Hindlimb muscle (tissue), 1 donor: ENCODE data around the gene PTPRG. TPM values are rescaled to one million over a fixed set of nuclear protein-coding genes. Genes with fewer than 3 reads are reported as not detected.
A peak's percentile ranks its signal among the peaks of the same experiment; 100 is the strongest.
"Not testable (repeated sequence)": the region's sequence is repeated elsewhere in the genome, so short reads cannot be mapped to it uniquely, and the experiment has no call there.

Experiments
- DNase-seq: peaks from one replicate; pipeline ENCODE4 v3.0.0-alpha.2; 2013
- polyA plus RNA-seq: library from polyadenylated mRNA; unstranded; fragments of 120-200 nt; gene quantifications from one replicate; pipeline ENCODE4 v1.2.1, GENCODE V29; 2013; ENCODE audit not compliant: insufficient read length

PTPRG gene
- 29.4 TPM for polyA plus RNA-seq

DNA sequence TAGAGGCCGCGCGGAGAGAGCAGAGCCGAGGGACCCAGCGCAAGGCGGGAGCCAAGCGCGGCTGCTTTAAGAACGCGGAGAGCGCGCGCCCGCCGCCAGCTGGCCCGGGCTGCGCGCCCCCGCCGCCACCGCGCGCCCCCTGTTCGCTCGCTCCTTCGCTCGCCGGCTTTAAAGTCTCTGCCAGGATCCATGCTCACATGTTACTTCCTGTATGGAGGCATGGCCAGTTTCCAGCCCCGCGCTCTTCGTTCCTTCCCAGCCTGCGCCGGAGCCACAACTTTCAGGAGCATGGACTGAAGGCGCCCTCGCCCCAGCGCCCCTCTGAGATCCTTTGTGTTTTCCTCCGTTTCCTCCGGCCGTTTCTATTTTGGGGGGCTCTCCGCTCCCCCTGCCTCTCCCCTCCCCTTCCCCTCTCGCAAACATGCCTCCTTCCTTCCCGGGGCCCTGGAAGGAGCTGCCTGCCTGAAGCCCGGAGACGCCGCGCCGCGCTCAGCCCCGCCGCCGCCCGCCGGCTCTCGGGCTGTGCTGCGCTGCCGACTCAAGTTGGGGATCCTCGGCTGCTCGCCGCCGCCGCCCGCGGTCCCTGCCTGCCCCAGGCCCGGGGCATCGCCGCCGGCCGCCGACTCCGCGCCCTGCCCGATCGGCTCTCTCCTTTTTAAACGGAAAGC lies at the start of gene PTPRG:
PTPRG (plus strand) TSS at position 198 of the 668 bp plus-strand sequence. CDS start 717 bp downstream, outside the sequence.
- peak; percentile 97 for DNase-seq

DNA sequence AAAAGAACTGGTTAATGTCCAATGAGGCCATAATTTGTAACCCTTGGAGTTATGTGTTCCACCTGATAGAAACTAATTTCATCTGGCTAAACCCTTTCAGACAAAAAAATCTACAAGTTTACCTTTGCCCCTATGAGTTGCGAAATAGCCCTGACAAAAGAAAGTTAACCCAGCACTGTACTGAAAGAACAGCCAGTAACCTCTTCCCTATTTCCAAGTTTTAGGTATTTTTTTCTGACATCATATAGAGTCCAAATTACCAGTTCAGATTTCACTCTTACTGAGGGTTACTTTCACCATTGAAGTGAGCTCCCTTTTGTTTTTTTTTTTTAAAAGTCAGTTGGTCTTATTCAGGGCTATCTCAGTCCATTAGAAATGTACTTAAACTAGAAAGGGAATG lies 42.8 kb upstream of the PTPRG start:
- no peak for DNase-seq

DNA sequence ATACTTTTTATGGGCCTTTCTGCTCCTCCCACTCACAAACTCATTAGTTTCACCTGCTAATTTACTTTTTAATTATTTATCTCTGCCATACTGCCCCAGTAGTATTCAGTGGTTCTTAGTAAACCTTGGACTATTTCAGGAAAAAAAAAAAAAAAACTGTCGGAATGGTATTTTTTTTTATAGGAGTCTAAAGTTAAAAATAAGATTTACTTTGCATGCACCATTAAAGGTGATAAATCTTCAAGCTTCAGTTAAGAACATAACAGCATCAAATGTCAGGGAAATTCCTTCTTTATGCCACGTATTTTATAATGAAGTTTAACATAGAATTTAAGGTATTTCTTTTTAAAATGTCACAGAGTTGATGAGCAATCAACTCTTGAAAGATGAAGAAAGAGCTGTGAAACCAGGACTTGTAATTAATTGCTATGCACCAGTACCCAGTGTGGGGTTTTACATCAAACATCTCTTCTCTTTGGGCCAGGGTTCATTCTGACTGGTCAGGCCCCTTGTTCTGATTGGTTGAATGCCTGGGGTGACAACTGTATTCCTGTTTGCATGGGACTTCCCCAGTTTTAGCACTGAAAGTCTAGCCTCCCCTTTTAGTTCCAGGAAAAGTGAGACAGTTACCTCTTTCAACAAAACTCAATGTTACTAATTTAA lies 40.3 kb upstream of the PTPRG start:
- DNase-seq = no peak

DNA sequence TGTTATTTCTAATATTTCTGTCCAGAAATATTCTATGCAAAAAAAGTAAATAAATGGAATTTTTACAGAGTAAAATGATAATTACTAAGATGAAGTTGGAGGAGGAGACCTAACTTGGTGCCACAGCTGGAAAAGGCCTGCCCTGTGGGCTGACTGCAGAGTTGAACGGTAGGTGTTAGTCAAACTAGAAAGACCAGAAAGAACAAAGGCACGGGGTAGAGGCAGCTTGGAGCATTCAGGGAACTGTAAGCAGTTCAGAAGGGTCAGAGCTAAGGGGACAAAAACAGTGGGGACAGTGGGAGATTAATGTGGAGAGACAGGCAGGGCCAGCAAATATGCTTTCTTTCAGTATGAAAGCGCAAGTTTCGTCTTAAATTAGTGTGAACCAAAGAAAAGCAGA lies 39.3 kb upstream of the PTPRG start:
- DNase-seq = no peak

DNA sequence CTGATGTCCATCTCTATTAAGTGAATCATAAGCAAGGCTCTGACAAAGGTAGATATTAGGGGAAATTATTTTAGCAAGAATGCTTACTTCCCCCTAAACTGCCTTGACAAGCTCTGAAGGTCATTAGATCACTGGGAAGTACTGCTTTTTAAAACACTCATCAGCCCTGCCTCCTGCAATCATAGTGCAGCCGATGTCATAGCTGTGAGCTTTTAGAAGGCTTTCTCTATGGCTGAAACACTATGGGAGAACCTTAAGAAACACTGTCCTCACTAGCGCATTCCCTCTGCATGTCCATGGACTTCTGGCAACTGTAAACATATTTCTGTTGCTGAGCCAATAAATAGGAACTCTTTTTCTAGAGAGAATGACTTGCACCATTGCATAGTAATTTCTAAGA lies 38.7 kb upstream of the PTPRG start:
- no peak for DNase-seq

DNA sequence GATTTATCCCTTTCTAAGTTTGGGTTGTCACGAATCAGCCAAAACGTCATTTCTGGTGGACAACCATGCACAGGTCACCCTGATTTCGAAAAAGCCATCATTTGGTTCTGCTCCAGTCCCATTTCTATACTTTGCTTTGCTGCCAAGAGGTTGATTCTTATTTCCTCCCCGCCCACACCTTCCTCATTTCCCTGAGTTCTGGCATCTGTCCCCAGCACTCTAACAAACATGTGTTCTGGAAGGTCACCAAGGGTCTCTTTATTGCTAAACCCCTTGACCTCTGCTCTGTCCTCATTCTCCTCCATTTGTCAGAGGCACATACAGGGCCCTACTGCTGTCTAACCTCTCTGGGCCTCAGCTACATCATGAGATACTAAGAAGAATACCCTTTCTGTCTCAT lies 36.4 kb upstream of the PTPRG start:
- DNase-seq = no peak

DNA sequence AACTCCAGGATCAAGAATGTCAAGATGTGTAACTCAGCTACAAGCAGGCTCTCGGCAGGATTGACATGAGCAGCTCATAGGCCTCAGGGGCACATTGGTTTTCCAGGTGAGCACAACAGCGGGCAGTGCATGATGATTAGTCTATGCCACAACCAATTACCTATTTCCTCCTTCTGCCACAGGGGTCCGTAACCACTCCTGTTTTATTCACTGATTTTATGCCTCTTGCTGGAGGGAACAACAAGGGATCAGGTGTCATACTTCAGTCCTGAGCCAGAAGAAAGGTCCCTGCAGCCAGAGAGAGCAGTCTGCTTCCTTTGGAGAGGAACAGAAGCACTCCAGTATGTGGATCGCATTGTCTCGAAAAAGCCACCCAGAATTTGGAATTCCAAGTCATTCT lies 35.1 kb upstream of the PTPRG start:
- no peak for DNase-seq

DNA sequence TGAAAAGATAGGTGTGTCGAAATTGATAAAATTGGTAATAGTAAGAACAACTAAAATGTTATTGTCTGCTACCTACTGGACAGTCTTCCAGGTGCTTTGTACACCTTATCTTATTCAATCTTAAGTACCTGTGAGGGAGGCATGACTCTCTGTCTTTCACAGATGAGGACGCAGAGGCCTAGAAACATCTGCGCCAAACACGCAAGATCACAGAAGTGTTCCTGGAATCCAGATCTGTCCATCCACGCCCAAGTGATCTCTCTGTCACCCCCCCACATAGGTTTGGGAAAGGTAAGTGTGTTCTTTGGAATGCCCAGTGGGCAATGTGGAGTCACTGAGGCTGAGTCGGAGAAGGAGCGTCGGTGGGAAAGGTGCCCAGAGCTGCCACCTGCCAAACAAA lies 34.4 kb upstream of the PTPRG start:
- DNase-seq = no peak

DNA sequence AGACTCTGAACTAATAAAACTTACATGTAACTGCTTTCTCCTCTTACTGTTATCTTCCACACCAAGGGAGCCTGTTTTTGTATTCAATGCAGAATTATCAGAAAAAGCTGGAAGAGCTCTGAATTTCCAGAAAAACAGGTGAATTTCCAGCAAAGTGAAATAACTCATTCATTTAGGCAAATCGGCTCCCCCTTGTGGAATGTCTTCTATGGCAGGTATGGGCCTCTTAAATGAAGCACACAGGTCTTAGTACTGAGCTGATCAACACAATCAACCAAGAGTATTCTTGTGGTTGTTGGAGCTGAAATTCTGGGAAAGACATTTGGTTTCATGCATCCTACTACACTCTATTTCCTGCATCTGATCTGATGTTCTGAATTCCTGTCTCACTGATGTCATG lies 31.0 kb upstream of the PTPRG start:
- DNase-seq = no peak

DNA sequence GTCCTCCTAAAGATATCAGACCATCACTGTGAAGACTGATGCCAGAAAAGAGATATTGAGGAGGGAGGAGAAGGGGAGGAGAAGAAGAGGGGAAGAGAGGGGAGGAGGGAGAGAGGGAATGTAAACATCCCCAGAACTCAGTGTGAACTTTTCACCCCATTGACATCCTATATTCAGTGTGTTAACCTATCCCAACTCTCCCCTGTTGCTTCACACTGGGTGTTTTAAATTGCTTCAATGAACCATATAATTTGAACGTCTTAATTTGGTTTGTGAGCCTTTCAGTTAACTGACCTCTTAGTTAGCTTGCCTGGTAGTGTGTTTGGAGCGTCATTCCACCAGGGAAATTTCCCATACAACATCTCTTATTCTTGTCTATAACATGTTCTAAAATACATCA lies 29.8 kb upstream of the PTPRG start:
- DNase-seq = no peak

DNA sequence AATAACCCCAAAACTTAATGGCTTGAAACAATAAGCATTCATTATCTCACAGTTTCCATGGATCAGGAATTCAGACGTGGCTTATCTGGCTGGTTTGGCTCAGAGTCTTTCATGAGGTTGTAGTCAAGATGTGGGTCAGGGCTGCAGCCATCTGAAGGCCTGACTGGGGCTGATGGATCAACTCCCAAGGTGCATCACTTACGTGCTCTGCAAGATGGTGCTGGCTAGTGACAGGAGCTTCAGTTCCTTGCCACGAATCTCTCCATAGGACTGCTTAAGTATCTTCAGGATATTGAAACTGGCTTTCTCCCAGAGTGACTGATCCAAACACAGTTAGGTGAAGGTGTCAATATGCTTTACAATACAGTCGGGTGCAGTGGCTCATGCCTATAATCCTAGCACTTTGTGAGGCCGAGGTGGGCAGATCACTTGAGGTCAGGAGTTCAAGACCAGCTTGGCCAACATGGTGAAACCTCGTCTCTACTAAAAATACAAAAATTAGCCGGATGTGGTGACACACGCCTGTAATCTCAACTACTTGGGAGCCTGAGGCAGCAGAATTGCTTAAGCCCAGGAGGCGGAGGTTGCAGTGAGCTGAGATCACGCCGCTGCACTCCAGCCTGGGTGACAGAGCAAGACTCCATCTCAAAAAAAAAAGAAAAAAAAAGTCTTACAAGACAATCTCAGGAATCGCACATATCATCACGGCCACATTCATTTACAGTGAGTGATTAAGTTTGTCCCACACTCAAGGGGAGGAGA lies 28.5 kb upstream of the PTPRG start:
- DNase-seq = no peak

DNA sequence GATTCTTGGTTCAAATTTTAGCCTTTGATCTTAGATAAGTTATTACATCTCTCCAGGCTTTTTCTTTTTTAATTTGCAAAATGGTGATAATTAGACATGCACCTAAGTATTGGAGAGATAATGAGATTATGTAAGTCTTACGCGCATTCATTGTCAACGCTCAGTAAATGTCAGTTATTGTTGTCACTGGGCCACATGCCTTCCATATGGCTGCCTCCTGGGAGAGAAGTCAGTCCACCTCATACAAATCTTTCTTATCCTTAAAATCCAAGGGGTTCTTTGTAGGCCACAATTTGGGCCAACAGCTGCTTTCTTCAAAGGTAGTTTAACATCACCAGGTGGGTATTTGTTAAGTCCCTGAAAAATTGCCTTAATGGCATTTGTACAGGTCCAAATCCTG lies 25.5 kb upstream of the PTPRG start:
- no peak for DNase-seq

DNA sequence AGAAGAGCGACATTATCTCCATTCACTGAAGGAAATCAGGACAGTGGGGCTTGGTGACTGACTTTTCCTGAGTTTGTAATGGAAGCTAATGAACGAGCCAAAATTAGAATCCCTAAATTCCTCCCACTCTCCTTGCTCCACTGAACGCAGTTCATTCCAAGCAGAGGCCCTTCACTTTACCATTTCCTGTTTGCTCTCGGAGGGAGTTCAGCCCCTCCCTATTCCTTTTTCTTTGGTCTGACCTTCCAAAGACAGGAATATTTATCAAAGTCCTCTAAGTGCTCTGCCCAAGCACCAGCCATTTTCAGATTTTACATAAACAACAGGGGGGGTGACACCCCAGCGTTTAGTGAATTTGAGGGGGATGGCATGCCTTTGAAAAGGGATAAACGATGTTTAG lies 24.0 kb upstream of the PTPRG start:
- no peak for DNase-seq

DNA sequence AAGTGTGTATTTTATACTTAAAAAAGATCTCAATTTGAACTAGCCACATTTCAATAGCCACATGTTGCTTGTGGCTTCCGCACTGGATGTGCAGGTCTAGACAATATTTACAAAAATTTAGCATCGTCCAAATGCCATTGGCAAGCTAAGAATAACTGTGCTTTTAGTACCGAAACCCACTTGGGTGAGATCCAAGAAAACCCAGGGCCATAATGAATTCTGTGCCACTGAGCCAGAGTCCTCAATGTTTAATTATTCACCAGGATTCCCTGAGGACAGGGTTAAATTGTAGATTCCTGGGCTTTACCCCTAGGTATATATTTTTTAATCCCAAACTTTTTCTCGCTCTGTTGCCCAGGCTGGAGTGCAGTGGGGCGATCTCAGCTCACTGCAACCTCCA lies 22.9 kb upstream of the PTPRG start:
- DNase-seq = no peak

DNA sequence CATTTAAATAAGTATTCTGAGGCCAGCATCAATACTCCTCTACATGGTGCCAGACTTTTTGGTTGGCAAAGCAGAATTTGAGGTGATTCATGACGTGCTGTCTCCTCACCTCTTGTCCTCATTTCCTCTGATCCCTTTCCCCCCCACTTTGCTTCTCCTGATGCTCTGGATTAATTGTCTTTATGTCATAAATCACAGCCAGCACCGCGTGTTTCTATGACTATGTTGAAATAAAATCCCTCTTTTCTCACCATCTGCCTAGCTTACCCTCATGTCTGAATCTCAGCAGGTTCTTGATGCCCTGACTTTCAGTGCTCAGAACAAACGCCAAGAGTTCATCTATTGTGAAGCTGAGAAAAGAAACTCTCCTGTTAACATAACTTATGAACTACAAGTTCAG lies 19.7 kb upstream of the PTPRG start:
- no peak for DNase-seq

DNA sequence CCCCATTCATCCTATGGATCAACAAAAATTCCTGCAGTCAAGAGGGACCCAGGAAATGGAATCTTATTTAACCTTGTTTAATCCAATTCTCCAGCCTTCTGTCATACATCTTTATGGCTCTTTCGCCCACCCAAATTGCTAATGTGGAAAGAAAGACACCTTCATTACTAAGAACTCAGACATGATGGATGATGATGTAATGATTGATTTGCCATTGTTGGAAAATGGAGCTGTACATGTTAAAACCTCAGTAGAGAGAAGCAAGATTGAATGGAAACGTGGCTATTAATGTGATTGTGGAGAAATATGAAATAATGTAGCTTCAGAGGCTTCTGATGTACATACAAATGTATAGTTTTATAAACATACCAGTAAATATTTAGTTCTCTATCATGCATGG lies 15.7 kb upstream of the PTPRG start:
- no peak for DNase-seq

DNA sequence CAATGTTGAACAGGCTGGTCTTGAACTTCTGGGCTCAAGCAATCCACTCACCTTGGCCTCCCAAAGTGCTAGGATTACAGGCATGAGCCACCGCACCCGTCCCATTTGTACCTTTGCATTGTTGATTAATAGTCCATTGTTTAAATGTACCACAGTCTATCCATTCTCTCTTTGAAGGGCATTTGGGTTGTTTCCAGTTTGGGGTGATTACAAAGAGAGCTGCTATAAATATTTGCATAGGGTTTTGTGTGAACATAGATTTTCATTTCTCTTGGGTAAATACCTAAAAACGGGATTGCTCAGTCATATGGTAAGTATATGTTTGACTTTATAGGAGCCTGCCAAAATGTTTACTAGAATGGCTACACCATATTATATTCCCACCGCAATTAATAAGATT lies 13.7 kb upstream of the PTPRG start:
- DNase-seq = no peak

DNA sequence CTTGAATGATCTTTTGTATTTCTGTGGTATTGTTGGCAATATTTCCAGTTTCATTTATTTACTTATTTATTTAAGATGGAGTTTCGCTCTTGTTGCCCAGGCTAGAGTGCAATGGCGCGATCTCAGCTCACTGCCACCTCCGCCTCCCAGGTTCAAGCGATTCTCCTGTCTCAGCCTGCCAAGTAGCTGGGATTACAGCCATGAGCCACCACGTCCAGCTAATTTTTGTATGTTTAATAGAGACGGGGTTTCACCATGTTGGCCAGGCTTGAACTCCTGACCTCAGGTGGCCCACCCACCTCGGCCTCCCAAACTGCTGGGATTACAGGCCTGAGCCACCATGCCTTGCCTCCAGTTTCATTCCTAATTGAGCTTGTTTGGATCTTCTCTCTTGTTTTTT lies 8.7 kb upstream of the PTPRG start:
- not testable (repeated sequence) for DNase-seq

DNA sequence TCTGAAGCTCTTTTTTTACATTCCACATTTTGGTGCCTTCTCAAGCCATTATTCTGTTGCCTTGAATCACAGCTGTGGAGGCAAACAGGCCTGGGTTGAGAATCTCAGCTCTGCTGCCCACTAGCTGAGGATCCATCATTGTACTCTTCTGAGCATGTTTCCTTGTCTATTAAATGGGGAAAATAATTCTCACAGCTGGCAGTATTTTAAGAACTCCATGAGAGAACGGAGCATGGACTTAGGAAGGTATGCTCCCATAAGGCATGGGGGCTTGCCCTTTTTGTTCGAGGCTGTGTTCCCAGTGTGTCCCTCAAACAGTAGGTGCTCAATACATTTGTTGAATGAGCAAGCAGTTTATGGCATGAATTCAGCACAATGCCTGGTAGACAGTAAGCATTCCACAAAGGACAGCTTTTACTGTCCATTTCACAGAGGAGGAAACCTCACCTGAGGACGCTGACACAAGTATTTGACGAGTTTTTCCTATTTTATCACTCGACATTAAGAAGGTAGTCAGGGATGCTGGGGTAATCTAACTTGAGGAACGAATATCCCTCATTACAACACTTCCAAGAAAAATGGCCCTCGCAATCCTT lies 2.1 kb upstream of the PTPRG start:
- no peak for DNase-seq

DNA sequence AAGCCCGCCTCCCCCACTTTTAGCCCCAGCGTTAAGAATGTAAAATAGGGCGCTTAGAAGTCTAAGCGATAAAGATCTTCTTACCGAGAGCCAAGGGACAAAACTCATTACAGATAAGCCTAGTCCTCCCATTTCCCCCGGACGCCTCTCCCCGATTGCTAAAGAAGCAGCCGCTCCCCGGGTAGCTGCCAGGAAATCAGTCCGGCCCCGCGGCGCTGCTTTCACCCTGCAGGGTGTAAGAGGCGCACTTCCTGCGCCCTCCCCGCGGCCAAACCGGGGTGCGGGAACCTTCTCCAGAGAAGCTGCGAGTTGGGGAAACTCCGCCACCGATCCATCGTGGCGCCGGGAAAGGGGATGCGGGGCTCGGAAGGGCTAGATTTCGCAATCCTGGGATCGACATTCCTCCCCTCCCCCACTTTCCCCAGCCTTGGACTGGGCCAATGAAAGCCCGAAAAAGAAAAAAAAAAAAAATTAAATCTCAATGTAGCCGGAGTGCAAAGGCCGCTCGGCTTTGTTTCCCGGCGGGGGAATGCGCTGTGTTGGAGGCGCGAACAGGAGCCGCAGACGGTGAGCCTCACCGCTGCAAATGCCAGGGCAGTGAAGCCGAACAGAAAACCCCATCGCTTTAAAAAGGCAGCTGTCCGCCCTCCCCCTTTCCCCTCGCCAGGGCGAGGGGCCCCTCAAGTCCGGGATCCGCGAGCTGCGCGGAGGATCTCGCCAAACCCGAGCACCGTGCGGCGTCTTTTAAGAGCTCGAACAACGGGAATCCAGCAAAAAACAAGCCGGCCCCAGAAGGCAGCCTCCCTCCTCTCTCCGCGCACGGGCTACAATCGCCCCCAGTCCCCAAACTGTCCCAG lies 626 bp upstream of the PTPRG start:
- DNase-seq = peak; percentile 87

DNA sequence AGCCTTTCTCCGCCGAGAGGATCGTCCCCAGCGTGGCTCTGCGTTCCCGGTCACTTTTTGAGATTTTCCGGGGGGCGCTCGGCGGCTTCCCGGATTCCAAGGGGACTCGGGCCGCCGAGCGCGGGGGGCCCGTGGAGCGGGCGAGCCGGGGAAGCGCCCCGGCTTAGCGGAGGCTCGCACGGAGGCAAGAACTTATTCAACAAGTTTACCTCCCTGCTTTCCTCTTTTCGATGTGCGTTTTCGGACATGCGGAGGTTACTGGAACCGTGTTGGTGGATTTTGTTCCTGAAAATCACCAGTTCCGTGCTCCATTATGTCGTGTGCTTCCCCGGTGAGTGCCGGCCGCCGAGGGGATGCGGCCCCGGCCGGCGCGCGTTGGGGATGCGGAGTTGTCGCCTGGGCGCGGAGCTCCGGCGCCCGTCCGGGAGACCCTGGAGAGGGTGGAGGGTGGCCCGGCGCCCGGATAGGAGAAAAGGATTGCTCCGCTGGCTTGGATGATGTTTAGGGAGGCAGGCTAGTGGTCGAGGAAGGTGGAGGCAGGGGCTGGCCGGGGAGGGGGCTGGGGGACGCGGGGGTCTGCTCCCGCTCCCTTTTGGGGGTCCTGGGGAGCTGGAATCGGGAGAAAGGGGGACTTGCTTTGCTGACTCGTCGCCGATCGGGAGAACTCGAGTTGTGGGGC lies 810 bp downstream of the PTPRG start:
- DNase-seq = peak; percentile 48
